Epithelial cell of proximal tubule (primary cell): ENCODE measurements around the gene UBAP2L. TPM values are rescaled to one million over a fixed set of nuclear protein-coding genes. Genes with fewer than 3 reads are reported as not detected.

Source experiments
- DNase-seq: peaks from one replicate; pipeline ENCODE4 v3.0.0-alpha.2; 2011; ENCODE audit warnings: low read depth
- H3K4me3 ChIP-seq: 2 replicates; pipeline ENCODE4 v1.5.1; 2011; ENCODE audit warnings: low read depth, mild to moderate bottlenecking, low read length
- total RNA-seq: library from RNA; depleted of rRNA; stranded (reverse); fragments of >200 nt; gene quantifications from 2 replicates; pipeline ENCODE4 v1.2.3, GENCODE V29; 2015
- TF ChIP-seq, protein P1 (sequence below): conservative IDR thresholded peaks from 2 replicates; pipeline ENCODE4 v1.5.1; 2012; ENCODE audit warnings: low read depth, mild to moderate bottlenecking, low read length

The UBAP2L gene
- total RNA-seq, 1 donor from 2014 or later: 56.4 TPM

DNA sequence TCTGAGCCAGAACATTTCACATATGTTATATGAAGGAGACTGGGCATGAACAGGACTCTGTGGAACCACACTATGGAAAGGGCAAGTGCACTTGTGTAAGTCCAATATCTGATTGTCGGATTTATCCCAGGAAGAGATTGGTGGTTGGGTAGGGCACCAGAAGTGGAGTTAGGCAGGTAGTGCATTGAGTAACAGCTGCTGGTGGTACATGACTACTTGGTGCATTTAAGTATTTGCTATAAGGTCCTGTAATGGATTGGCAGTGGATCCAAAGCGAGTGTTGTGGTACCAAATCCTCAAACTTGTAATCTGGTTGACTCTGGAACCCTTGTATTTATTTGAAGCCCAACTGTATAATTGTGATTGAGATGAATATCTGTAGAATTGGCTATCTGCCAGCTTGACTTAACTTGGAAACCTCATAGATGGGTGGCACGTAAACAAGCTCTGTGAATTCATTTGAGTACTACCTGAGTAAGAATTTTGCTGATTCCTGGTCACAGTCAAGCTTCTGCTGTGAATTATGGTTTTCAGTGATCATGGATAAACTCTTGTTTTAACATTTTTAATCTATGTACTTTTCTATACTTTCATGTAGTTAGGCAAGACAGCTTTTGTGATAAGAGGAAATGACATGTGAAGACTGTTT is 21.1 kb downstream of the UBAP2L start:
- H3K4me3 ChIP-seq: no peak overlapping the region
- TF ChIP-seq, protein P1, sequence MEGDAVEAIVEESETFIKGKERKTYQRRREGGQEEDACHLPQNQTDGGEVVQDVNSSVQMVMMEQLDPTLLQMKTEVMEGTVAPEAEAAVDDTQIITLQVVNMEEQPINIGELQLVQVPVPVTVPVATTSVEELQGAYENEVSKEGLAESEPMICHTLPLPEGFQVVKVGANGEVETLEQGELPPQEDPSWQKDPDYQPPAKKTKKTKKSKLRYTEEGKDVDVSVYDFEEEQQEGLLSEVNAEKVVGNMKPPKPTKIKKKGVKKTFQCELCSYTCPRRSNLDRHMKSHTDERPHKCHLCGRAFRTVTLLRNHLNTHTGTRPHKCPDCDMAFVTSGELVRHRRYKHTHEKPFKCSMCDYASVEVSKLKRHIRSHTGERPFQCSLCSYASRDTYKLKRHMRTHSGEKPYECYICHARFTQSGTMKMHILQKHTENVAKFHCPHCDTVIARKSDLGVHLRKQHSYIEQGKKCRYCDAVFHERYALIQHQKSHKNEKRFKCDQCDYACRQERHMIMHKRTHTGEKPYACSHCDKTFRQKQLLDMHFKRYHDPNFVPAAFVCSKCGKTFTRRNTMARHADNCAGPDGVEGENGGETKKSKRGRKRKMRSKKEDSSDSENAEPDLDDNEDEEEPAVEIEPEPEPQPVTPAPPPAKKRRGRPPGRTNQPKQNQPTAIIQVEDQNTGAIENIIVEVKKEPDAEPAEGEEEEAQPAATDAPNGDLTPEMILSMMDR: no peak
- DNase-seq: no peak

DNA sequence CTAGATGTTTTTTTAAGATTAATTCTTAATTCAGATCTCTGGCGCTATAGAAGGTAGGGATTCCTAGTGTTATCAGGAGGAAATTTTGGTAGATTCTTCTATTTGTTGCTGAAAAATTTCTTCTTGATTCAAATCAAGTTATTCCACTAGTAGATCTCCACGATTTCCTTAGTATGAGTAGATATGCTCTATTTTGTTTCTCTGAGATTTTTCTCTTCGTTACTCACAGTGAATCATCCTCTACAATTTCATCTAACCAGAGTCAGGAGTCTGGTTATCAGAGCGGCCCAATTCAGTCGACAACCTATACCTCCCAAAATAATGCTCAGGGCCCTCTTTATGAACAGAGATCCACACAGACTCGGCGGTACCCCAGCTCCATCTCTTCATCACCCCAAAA is 32.9 kb downstream of the UBAP2L start:
- no peak for DNase-seq
- no peak overlapping the region for H3K4me3 ChIP-seq
- TF ChIP-seq, protein P1: no peak

DNA sequence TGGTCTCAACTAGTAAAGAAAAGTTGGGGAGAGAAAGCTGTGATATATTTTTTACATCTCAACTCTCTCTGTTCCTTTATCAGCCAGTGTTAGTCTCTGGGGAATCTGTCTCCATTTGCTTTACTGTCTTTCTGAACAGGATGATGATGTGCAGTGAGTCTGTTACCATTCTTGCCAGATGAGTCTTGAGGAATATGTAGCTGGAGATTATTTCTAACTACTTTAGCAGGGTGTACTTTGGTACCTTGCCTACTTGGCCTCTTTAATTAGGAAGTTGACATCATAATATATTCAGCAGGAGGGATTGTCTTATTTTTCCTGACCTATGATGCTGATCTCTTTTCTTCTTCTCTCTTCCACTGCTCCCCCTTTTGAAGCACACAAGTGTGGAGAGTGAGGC is 35.9 kb downstream of the UBAP2L start:
- TF ChIP-seq, protein P1: no peak
- DNase-seq: no peak
- no peak overlapping the region for H3K4me3 ChIP-seq

DNA sequence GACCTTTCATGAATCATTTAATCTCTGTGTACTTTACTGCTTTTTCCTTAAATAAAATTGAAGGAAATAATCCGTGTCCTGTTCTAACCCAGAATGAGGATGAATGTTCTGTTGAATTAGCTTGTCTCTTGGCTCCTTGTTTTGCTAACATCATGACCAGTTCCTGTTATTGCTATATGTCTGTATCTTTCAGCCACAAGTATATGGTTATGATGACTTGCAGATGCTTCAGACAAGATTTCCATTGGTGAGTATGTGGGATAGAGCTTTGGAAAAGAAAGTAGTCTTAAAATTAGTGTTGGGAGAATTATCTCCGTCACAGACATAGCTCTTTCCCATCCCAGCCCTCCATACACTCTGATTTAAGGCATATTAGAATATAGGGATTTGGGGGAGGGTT is 38.0 kb downstream of the UBAP2L start:
- H3K4me3 ChIP-seq: no peak overlapping the region
- TF ChIP-seq, protein P1: no peak
- no peak for DNase-seq

DNA sequence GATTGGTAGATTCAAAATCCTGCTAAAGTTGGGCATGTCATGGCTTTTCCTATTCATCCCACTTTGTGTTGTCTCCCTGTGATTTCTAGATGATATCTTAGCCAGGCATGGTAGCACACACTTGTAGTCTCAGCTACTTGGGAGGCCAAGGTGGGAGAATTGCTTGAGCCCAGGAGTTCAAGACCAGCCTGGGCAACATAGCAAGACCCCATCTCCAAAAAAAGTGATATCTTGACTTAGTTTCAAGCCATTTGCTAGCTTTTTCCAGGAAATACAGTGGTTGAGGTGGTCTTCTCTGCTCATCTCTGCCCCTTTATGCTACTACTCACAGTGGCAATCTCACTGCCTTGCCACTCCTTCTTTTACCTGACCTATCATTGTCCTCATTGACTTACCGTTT is 39.4 kb downstream of the UBAP2L start:
- TF ChIP-seq, protein P1: no peak
- DNase-seq: no peak
- H3K4me3 ChIP-seq: no peak overlapping the region

DNA sequence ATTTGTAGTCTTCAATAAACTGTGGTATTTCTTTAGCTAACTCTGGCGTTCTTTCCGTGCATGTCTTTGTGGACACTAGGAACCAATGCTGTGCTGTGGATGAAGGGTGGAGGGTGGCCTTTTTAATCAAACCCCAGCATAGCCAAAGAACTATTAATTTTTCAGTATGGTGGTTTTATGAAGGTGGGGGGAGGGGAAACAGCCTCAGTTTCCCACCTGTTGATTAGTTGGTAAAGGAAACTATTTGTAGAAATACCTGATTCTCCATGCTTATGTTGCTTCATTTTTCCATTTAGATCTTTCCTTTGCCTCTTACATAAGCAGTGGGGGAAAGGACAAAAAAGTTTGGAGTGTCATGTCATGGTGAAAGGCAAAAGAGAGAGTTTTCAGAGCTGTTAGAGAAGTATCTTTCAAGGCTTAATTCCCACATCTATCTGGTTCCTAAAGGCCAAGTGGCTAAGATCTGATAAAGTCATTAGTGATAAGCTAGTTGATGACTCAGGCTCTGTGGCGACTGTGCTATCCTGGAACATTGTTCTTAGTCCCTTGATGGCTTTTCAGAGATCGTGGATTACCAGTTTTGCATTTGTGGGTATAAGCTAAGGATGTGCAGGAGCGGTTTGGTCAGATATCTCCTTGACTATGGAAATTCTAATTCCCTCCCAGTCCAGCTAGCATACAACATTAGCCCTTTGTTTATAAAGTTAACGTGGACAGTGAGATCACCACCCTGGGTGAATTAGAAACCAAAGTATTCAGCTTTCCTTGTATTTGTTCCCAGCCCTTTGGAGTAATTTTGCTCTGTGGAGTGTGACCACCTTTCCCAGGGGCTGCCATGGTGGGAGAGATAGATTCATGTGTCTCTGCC is 42.9 kb downstream of the UBAP2L start:
- no peak overlapping the region for H3K4me3 ChIP-seq
- no peak for DNase-seq
- TF ChIP-seq, protein P1: no peak
